ENCODE data around the gene KRTCAP2.

KRTCAP2 gene

DNA sequence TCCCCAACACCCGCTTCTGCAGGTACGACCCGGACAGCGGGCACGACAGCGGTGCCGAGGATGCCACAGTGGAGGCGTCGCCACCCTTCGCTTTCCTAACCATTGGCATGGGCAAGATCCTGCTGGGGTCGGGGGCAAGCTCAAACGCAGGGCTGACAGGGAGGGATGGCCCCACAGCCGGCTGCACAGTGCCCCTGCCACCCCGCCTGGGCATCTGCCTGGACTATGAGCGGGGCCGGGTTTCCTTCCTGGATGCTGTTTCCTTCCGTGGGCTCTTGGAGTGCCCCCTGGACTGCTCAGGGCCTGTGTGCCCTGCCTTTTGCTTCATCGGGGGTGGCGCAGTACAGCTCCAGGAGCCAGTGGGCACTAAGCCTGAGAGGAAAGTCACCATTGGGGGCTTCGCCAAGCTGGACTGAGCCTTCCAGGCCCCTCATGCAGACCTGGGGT, 10.7 kb upstream of the KRTCAP2 start:
- peak in 1 of 3 donors; percentile 6 for DNase-seq

DNA sequence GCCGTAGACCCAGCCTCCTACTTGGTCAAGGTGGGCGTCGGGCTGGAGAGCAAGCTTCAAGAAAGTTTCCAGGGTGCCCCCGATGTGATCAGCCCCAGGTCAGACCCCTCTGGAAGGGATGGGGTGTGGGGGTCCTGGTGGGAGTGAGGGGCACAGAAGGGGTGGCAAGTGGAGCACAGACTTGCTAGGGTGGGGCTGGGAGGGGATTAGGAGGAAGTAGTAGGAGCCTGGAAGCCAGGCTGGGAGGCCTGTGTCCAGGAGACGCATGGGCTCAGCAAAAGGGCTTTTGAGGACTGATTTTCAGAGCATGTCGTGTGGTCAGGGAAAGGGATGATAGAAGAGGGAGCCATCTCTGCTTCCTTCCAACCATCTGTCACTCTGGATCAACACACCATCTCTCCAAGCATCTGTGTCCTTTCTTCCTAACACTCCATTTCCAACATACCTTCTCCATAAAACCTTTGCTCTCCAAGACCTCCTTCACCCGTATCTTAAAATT, 9.0 kb upstream of the KRTCAP2 start:
- peak in 1 of 3 donors; percentile 8 for DNase-seq

DNA sequence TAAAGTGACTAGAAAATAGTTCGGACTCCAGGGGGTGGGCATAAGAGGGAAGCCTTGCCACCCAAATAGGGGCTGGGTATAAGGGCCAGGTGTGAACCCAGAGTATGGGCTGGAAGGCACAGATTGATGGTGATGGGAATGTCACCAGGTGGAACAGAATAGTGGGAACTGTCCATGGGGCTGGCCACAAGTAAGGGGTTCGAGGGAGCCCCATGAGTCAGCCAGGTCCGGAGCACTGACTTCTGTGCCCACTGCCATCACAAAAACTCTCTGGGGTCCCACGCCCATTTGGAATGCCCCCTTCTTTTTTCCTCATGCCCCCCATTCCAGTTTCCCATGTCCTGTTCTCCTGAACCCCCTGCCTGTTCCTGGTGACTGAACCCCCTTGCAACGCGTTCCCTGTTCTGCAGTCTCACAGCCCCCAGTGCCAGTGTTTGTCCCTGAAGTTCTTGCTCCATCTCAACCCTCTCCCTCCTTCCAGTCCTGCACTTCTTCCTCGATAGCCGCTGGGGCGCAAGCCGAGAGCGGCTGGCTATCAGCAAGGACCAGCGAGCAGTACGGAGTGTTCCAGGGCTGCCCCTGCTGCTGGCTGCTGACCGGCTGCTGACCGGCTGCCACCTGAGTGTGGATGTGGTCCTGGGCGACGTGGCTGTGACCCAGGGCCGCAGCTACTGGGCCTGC, 8.4 kb upstream of the KRTCAP2 start:
- DNase-seq, result peak in 1 of 3 donors; percentile 14

DNA sequence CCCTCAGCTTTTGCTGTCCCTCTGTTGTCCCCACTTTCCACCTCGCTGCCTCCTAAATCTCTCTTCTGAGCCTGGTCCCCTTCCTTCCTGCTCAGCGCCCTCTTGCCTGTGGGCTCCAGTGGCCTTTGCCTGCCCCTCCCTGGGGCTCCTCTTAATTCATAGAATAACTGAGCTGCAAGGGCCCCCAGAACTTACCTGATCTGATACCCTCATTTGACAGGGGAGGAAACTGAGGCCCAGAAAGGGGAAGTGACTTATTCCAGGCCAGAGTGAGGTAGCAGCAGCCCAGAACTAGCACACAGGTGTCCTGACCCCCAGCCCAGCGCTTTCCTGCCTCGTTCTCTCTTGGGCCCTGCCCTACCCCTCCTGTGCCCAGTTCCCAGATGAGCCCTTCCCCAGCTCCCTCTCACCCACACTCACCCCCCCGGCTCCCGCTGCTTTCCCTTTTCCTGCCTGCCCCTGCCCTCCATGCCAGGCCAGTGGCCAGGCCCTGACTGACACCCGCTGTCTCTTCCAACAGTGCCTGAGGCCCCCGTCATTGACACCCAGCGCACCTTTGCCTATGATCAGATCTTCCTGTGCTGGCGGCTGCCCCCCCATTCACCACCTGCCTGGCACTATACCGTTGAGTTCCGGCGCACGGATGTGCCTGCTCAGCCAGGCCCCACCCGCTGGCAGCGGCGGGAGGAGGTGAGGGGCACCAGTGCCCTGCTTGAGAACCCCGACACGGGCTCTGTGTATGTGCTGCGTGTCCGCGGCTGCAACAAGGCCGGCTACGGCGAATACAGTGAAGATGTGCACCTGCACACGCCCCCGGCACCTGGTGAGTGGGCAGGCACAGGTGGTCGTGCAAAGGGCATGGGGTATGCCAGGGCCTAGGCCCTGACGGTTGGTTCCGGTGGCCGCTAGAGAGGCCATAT, 6.3 kb upstream of the KRTCAP2 start:
- DNase-seq, result peak in 1 of 3 donors; percentile 10

DNA sequence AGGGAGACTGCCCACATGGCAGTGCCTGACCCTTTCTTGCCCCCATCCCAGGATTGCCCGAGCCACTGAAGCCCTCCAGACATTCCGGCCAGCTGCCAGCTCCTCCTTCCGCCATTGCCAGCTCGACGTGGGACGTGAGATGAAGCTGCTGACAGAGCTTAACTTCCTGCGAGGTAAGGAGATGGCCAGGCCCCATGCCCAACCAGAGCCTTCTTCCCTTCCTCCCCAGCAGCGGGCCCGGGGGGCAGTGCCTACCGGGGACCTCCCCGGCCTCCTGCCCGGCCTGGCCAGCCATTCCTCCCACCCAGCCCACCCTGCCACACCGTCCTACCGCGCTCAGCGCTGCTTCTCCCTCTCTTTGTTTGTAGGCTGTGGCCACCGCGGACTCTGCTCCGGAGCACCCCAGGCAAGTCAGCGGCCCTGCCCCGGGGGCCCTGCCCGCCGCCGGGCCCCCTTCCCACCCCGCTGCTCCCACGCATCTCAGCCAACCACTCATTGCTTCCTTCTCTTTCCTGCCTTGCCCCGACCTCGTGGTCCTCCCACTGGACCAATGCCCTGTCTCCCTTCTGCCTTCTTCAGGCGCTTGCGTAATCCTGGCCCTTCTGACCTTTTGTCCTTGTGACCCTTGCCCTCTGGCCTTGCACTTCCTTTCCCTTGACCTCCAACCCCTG, 5.5 kb upstream of the KRTCAP2 start:
- peak; percentile 59 to 69 (median 62) for DNase-seq

DNA sequence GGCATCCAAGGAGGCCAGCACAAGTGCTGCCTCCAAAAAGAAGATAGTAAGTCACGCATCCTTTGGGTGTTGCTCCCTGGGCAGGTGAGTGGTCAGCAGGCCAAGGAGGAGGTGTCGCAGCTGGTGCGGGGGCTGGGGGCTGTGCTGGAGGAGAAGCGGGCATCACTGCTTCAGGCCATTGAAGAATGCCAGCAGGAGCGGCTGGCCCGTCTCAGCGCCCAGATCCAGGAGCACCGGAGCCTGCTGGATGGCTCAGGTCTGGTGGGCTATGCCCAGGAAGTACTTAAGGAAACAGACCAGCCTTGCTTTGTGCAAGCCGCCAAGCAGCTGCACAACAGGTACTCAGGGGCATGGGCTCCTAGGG, 4.8 kb upstream of the KRTCAP2 start:
- DNase-seq, result no peak

DNA sequence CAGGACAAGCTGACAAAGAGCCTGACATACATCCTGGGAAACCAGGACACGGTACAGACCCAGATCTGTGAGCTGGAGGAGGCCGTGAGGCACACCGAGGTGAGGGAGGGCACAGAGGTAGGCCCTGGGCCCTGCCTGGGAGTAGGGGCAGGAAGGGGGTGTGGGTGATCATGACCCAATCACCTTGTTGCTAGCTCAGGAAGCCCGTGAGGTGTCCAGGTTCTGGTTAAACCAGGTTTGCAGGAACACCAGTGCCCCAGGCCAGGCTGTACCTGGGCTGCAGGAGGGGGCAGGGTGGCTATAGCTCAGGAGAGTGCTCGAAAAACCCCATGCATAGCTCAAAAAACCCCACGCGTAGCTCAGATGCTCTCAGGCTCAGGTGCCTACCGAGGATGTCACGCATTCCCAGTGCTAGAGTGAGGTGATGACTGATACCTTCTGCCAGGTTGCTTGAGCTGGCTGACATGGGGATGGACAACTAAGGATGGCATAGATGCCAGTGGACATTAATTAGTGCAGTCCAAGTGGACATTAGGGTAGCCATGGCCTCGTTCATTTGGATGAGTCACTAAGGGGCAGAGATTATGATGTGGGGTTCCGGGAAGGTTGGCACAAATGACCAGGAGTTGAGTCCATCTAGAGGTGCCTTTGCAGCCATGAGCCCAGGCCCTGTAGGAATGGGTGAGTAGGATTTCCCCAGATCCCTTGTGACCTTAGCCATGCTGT, 4.3 kb upstream of the KRTCAP2 start:
- peak in 1 of 3 donors; percentile 16 for DNase-seq

DNA sequence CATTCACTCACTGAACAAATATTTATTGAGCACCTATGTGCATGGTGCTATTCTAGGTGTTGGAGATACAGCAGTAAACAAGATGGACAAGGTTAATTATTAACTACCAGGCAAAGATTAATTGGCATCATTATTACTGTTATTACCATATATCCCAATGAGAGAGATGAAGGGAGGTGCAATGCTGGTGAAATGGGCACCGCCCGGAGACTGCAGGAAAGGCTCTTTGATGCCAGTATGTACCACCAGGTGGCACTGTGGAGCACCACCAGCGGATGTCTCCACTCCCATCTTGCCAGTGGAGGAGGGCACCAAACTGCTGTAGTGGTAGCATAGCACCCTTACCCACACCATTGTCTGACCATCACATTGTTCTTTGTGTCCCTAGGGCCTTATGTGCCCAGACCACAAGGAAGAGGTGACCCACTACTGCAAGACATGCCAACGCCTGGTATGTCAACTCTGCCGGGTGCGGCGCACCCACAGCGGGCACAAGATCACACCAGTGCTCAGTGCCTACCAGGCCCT, 3.5 kb upstream of the KRTCAP2 start:
- DNase-seq, result peak; percentile 88 to 91 (median 89)

DNA sequence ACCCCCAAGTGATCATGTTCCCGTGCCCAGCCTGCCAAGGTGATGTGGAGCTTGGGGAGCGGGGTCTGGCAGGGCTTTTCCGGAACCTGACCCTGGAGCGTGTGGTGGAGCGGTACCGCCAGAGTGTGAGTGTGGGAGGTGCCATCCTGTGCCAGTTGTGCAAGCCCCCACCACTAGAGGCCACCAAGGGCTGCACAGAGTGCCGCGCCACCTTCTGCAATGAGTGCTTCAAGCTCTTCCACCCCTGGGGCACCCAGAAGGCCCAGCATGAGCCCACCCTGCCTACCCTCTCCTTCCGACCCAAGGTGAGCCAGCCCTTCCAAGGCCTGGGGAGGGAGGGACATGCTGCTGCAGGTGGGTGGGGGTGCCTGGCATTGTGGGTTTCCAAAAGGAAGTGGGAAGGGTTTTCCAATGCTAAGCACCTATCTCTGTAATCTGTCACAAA, 2.8 kb upstream of the KRTCAP2 start:
- peak in 1 of 3 donors; percentile 39 for DNase-seq

DNA sequence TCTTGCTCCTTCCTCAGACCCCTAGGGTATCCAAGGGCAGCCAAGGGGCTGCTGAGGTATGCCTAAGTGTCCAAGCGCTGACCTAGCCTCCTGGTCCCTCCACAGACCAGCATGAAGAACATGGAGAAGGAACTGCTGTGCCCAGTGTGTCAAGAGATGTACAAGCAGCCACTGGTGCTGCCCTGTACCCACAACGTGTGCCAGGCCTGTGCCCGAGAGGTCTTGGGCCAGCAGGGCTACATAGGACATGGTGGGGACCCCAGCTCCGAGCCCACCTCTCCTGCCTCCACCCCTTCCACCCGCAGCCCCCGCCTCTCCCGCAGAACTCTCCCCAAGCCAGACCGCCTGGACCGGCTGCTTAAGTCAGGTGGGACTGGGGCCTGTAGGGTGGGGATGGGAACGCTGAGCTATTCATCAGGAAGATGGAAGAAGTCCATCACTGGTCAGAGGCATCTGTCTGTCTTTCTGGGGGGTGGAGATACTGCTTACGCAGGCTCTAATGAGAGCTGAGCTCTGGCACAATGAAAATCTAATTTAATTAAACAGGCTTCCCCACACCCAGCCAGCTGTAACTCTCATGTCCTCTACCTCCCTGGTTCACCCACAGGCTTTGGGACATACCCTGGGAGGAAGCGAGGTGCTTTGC, 2.3 kb upstream of the KRTCAP2 start:
- DNase-seq, result no peak

DNA sequence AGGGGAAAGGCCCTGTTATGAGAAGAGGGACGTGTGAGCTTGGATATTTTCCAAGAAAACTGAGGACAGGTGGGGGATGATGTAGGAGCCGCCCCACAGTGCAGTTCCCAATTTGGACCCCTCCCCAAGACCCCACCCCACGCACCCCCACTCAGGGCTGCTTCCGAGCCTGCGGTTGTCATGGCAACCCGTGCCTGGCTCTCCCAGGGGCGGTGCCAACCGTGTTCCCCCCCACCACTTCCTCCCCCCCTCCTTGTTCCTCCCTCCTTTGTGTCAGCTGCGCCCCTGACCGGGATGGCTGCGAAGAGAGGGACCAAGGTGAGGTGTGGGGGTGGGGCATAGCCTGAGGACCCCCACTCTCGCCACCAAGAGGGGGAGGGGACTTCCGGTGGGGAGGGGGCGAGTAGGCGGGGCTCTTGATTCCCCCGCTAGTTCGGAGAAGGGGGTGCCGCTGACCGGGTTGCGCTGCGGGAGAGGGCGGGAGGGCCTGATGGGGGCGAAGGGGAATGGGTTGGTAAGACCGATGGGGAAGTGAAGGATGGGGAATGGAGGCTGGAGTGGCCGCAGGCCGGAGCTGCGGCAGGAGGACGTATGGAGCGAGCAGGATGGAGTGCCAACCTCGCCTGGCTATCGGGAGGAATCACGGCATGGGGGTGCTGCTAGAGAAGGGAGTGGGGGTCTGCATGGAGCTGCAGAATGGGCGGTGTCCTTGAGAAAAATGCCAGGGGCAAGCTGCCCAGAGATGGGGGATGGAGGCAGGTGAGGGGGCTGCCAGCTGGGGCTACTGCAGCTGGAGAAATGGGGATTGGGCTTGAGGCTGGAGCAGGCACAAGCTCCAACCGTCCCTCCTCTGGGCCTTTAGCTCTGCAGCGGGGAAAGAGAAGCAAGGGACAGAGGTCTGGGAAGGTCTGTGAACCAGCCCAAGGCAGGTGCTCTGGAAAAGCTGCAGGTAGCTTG, 1.5 kb upstream of the KRTCAP2 start:
- DNase-seq, result no peak

DNA sequence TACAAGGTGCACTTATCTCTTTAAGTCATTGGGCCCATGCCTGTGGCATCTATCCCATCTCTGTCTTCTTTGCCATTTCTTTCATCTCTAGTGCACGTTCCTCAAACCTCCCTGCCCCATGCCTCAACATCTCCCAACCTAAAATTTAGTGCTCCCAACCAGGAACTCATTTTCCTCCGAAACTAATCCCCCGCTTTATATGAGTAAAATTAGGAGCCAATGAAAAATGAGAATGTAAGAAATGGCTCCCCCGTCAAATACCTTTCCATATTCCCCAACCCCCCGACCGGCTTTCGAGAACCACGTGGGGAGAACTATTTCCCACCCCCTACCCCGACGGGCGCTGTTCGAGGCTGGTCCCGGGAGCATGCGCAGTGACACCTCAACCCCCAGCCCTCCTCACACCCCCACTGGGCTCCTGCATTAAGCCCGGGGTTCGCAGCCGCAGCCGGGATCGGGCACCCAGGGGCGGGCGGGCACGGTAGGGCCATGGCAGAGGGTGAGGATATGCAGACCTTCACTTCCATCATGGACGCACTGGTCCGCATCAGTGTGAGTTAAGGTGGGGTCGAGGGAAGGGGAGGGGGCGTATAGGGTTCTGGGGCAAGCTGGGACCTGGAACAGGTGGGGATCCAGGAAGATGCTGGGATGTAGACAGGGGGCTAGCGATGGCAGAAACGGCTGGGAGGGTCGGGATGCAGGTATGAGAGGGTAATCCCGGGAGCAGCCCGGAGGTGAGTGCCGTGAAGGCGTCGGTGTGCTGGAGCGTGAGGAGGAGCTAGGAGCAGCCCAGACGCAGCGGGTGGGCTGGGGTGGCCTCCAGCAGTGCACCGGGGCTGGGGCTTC, 597 bp upstream of the KRTCAP2 start, which contains the start of gene TRIM46:
TSS of gene TRIM46 (plus strand) at position 372 of the 846 bp plus-strand sequence. CDS start at position 490, 118 bp downstream.
- DNase-seq, result no peak

DNA sequence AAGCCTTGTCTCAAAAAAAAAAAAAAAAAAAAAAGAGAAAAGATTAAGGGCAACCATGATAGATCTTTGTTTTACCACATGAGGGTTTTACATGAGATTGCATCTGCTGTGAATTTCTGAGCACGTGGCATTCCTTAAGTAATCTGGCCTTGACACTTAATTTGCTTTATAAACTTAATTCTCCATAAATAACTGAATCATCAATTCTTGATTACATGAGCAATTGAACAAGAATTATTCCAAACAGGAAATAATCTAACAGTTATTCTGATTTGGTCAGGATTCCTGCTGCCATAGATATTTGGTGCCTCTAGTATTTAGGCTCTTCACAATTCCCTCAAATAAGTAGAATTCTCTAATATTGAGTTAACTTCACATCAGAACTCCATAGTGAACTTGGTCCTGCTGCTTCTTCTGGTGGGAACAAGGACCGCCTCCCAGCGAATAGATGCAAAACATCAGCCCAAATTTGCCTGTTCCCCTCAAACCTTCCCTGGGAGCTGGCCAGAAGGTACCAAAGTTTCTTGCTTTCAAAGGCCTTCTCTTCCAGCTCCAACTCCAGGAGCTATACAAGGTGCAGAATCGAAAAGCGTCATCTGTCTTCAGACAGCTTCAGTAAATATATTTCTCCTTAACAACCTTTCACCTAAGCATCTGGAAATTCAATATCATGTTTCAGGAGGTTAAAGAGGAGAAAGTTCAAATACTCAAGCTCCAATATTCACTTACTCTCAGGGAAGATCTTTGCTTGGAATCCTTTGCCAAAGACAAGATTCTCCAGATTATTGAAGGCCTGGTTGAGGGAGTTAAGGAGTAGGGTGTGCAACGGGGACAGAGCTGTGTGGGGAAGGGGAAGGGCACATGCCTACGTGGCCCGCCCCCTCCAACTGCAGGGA, 1.0 kb downstream of the KRTCAP2 start:
- DNase-seq, result peak in 2 of 3 donors; percentile 38 to 62

DNA sequence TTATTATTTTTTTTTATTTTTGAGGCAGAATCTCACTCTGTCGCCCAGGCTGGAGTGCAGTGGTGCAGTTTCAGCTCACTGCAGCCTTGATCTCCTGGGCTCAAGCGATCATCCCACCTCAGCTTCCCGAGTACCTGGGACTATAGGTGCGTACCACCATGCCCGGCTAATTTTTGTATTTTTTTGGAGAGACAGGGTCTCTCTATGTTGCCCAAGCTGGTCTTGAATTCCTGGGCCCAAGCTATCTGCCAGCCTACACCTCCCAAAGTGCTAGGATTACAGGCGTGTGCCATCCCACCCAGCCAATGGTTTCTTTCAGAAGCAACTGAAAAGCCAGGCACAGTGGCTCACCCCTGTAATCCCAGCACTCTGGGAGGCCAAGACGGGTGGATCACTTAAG, 2.3 kb downstream of the KRTCAP2 start:
- DNase-seq, result no peak

DNA sequence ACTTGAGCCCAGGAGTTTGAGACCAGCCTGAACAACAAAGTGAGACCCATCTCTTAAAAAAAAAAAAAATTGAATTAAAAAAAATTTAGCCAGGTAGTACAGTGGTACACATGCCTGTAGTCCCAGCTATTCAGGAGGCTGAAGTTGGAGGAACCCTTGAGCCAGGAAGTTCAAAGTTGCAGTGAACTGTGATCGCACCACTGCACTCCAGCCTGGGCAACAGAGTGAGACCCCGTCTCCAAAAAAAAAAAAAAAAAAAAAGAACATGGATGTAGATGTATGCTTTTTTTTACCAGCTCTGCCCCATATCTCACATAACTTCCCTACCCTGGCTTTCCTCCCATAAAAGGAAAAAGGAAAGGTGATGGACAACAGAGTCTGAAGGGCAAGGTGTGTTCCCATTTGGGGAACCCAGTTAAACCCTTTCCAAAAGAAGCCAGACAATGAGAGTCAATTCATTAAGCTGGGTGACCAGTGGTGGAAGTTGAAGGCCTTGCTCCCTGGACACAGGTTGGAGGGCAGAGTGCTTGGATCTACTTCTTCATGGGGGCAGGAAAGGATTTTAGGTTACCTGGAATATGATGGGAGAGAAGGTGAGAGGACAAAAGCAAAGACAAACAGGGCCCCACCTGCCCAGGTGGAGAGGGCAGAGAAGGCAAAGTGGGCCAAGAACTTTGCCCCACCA, 2.9 kb downstream of the KRTCAP2 start:
- DNase-seq, result no peak

DNA sequence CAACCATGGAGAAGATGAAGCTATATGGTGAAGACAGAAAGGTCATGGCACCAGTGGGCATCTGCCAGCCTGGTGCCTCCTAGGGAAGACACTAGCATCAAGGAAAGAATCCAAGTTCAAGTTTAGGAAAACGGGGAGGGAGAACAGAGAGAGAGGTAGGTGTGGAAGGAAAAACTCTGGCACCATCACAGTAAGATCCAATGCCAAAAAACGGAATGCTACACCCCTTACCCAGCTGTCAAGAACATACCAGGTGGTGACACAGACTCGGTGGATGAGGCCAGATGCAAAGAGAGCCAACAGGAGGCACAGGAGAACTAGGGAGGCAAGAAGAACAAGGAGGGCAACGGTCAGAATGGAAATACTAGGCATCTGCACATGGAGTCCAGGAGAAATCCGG, 3.6 kb downstream of the KRTCAP2 start:
- DNase-seq, result no peak

DNA sequence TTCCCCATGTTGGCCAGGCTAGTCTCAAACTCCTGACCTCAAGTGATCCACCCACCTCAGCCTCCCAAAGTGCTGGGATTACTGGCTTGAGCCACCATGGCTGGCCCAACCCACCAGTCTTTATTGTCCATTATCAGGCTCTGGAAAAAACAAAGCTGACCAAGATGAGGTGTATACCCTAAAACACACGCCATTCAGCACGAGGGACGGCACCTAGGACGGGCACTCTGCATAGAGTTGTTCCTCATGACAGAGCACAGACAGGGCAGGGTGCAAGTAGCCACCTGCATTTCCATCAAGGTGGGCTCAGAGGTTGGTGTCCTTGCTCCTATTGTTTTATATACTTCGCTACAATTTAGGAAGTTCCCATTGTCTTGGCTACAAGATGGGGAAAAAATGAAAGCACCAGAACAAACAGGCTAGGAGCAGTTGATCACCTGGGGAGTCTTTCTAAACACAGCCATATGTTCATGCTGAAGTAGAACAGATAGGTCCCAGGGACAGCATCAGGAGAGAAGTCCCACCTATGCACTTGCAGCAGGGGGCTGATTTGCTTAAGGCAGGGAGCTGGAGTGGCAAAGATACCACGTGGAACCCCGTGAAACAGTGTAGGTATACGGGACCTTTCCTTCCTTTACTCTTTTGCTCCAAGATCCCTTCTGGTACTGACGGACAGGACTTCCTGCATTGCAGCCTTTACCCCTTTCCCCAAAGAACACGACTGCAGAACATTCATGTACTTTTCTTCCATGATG, 4.5 kb downstream of the KRTCAP2 start:
- no peak for DNase-seq

Measured in suppressor macrophage treated with lipopolysaccharide for 1 hour (primary cell).